Measurements from ENCODE around the gene HOXC9. TPM values are rescaled to one million over a fixed set of nuclear protein-coding genes. Genes with fewer than 3 reads are reported as not detected.

The HOXC9 gene
- total RNA-seq, 1 experiment from 2014 or later = 11.3 TPM

- Histone ChIP-seq H3K27me3 (ENCODE audit: insufficient read depth, low read length) (no peaks in the 10 kb centered on the region), H3K4me3 (replicated peaks in 1 of 2; ENCODE audit: low read depth in 1 of 2, low read length in 2 of 2) (no peak overlapping the region), H3K4me1 (ENCODE audit: control insufficient read depth in 1 of 2, insufficient read depth in 2 of 2, low read length in 2 of 2) (peaks cover 12 to 15% of the 10 kb centered on the region in 2 experiments), H3K79me2 (ENCODE audit: insufficient read depth, low read length) (no peaks in the 10 kb centered on the region), H3K9me2 (ENCODE audit: insufficient read depth) (no peaks in the 10 kb centered on the region), H3K9me3 (ENCODE audit: control insufficient read depth in 1 of 2, insufficient read depth in 1 of 2, low read depth in 1 of 2, low read length in 2 of 2) (no peaks in the 10 kb centered on the region), H3K27ac (ENCODE audit: low read depth, low read length) (no peak overlapping the region), H3K9ac (ENCODE audit: low read length) (no peak overlapping the region), H4K20me1 (ENCODE audit: insufficient read depth) (no peaks in the 10 kb centered on the region), H3K36me3 (ENCODE audit: control insufficient read depth in 1 of 2, insufficient read depth in 2 of 2, low read length in 2 of 2) (no peaks in the 10 kb centered on the region), H3K4me2 (ENCODE audit: low read length) (no peak overlapping the region), H2AFZ (ENCODE audit: low read depth, low read length, poor library complexity, severe bottlenecking) (no peak overlapping the region)
- DNase-seq (ENCODE audit: low read depth, low spot score) (no peak), ATAC-seq (no peak)
- no TSS peak for BruUV-seq (replicated peaks)
- TF ChIP-seq, protein P1, sequence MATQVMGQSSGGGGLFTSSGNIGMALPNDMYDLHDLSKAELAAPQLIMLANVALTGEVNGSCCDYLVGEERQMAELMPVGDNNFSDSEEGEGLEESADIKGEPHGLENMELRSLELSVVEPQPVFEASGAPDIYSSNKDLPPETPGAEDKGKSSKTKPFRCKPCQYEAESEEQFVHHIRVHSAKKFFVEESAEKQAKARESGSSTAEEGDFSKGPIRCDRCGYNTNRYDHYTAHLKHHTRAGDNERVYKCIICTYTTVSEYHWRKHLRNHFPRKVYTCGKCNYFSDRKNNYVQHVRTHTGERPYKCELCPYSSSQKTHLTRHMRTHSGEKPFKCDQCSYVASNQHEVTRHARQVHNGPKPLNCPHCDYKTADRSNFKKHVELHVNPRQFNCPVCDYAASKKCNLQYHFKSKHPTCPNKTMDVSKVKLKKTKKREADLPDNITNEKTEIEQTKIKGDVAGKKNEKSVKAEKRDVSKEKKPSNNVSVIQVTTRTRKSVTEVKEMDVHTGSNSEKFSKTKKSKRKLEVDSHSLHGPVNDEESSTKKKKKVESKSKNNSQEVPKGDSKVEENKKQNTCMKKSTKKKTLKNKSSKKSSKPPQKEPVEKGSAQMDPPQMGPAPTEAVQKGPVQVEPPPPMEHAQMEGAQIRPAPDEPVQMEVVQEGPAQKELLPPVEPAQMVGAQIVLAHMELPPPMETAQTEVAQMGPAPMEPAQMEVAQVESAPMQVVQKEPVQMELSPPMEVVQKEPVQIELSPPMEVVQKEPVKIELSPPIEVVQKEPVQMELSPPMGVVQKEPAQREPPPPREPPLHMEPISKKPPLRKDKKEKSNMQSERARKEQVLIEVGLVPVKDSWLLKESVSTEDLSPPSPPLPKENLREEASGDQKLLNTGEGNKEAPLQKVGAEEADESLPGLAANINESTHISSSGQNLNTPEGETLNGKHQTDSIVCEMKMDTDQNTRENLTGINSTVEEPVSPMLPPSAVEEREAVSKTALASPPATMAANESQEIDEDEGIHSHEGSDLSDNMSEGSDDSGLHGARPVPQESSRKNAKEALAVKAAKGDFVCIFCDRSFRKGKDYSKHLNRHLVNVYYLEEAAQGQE (IDR thresholded peaks at IDR 0.05; ENCODE audit: low read depth) = no peak
- ChIA-PET CTCF (no interaction called here), RAD21 (ENCODE audit: low non-redundant PET in 1 of 2, low total read pairs in 2 of 2, uncharacterized antibody in 2 of 2, unreplicated experiment in 2 of 2) (no interaction called here), POLR2A (no interaction called here)
- intact Hi-C loops (cut with micrococcal nuclease) = no loop called here
Measured at GRCh38 chr12:53956914-53957536, 42.9 kb upstream of the HOXC9 start.

DNA sequence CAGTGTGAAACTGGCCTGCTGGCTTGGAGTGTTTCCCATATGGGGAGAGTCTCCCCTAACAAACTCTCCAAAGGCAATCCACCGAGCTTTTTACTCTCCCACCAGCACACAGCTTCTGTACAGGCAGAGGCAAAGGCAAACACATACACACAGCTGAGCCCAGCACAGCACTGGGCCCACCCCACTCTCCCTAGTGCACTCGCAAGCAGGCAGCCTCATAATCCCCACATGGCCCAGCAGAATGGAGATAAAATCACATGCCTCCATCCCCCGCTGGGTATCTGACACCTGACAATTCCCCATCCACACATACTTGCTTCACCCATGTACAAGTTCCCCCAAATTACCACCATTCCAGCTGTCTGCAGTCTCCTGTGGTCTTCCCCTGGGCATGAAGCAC, 41.8 kb upstream of the HOXC9 start:
- Histone ChIP-seq H3K36me3 (ENCODE audit: control insufficient read depth in 1 of 2, insufficient read depth in 2 of 2, low read length in 2 of 2) (no peaks in the 10 kb centered on the region), H3K4me3 (replicated peaks in 1 of 2; ENCODE audit: low read depth in 1 of 2, low read length in 2 of 2) (no peak overlapping the region), H2AFZ (ENCODE audit: low read depth, low read length, poor library complexity, severe bottlenecking) (no peak overlapping the region), H4K20me1 (ENCODE audit: insufficient read depth) (no peaks in the 10 kb centered on the region), H3K9me2 (ENCODE audit: insufficient read depth) (no peaks in the 10 kb centered on the region), H3K9me3 (ENCODE audit: control insufficient read depth in 1 of 2, insufficient read depth in 1 of 2, low read depth in 1 of 2, low read length in 2 of 2) (no peaks in the 10 kb centered on the region), H3K9ac (ENCODE audit: low read length) (no peak overlapping the region), H3K79me2 (ENCODE audit: insufficient read depth, low read length) (no peaks in the 10 kb centered on the region), H3K4me1 (ENCODE audit: control insufficient read depth in 1 of 2, insufficient read depth in 2 of 2, low read length in 2 of 2) (peaks cover 6% of the 10 kb centered on the region in 2 experiments), H3K27ac (ENCODE audit: low read depth, low read length) (no peak overlapping the region), H3K27me3 (ENCODE audit: insufficient read depth, low read length) (no peaks in the 10 kb centered on the region), H3K4me2 (ENCODE audit: low read length) (no peak overlapping the region)
- intact Hi-C loops (cut with micrococcal nuclease) = no loop called here
- CTCF ChIA-PET = interaction anchor here (1.3 kb wide), 1 partner anchor 243 kb away, joined by 3 read pairs; no protein-coding TSS in a partner anchor
- no TSS peak for BruUV-seq (replicated peaks)
- TF ChIP-seq JUND (IDR thresholded peaks at IDR 0.05) (no peak), ELF1 (IDR thresholded peaks at IDR 0.05; ENCODE audit: borderline replicate concordance, low read depth) (no peak)
- no peak for DNase-seq (ENCODE audit: low read depth, low spot score)
- POLR2A ChIA-PET = interaction anchor here (0.6 kb wide), 1 partner anchor 286 kb away, joined by 3 read pairs; no protein-coding TSS in a partner anchor
- ATAC-seq = no peak
- RAD21 ChIA-PET (ENCODE audit: low non-redundant PET in 1 of 2, low total read pairs in 2 of 2, uncharacterized antibody in 2 of 2, unreplicated experiment in 2 of 2) = no interaction called here

Data from HCT116 (cell line).